Neural cell (in vitro differentiated cells): ENCODE measurements around the gene MYL7. TPM values are rescaled to one million over a fixed set of nuclear protein-coding genes. Genes with fewer than 3 reads are reported as not detected.

Source experiments
- H2AFZ ChIP-seq: fragments of 200-600, 300-800 bp; sonication (generic), shearing (Covaris generic); 2 replicates; pipeline ENCODE4 v1.6.0; 2014; ENCODE audit warnings: low read depth, mild to moderate bottlenecking, antibody characterized with exemption, low read length, moderate library complexity
- H3F3A ChIP-seq: fragments of 200-600 bp; shearing (Covaris generic); 2 replicates; pipeline ENCODE4 v1.6.1; 2016; ENCODE audit warnings: mild to moderate bottlenecking, moderate library complexity, mixed read lengths, antibody characterized with exemption, low read length; ENCODE audit not compliant: insufficient read depth, poor library complexity, severe bottlenecking
- H3K27ac ChIP-seq: fragments of 200-600, 300-800 bp; sonication (generic), shearing (Covaris generic); 2 replicates; pipeline ENCODE4 v1.5.1; 2014; ENCODE audit warnings: mild to moderate bottlenecking, low read length, moderate library complexity
- H3K27me3 ChIP-seq: fragments of 300-800, 200-600 bp; sonication (generic), shearing (Covaris generic); 2 replicates; pipeline ENCODE4 v1.6.0; 2014; ENCODE audit warnings: mild to moderate bottlenecking, low read depth, low read length, moderate library complexity; ENCODE audit not compliant: insufficient read depth
- H3K36me3 ChIP-seq: fragments of 300-800, 200-600 bp; sonication (generic), shearing (Covaris generic); 2 replicates; pipeline ENCODE4 v1.5.1; 2014; ENCODE audit warnings: mild to moderate bottlenecking, antibody characterized with exemption, low read length, moderate library complexity; ENCODE audit not compliant: insufficient read depth
- H3K4me2 ChIP-seq: fragments of 300-800, 200-600 bp; sonication (generic), shearing (Covaris generic); 2 replicates; pipeline ENCODE4 v1.6.0; 2014; ENCODE audit warnings: mild to moderate bottlenecking, low read length
- H3K4me3 ChIP-seq: fragments of 300-800, 200-600 bp; sonication (generic), shearing (Covaris generic); 2 replicates; pipeline ENCODE4 v1.5.1; 2014; ENCODE audit warnings: mild to moderate bottlenecking, low read length, moderate library complexity
- H3K79me2 ChIP-seq: fragments of 200-600 bp; shearing (Covaris generic); replicated peaks from 2 replicates; pipeline ENCODE4 v1.6.0; 2014; ENCODE audit warnings: mild to moderate bottlenecking, low read length, moderate library complexity; ENCODE audit not compliant: insufficient read depth
- H3K9ac ChIP-seq: fragments of 300-800, 200-600 bp; sonication (generic), shearing (Covaris generic); 2 replicates; pipeline ENCODE4 v1.6.1; 2016; ENCODE audit warnings: mild to moderate bottlenecking, low read length, mixed read lengths
- H3K9me2 ChIP-seq: fragments of 200-600 bp; shearing (Covaris generic); 2 replicates; pipeline ENCODE4 v1.6.1; 2016; ENCODE audit warnings: mild to moderate bottlenecking, low read length, mixed read lengths; ENCODE audit not compliant: insufficient read depth
- H3K9me3 ChIP-seq: fragments of 200-600, 300-800 bp; sonication (generic), shearing (Covaris generic); 2 replicates; pipeline ENCODE4 v1.6.1; 2016; ENCODE audit warnings: mild to moderate bottlenecking, mixed run types, low read length, moderate library complexity, mixed read lengths
- H4K20me1 ChIP-seq: fragments of 200-600 bp; shearing (Covaris generic); 2 replicates; pipeline ENCODE4 v1.6.1; 2016; ENCODE audit warnings: mild to moderate bottlenecking, mixed run types; ENCODE audit not compliant: insufficient read depth
- EP300 ChIP-seq: fragments of 450-650 bp; conservative IDR thresholded peaks from 2 replicates; pipeline ENCODE4 v1.6.1; 2014; ENCODE audit warnings: antibody characterized with exemption, mild to moderate bottlenecking, moderate library complexity; ENCODE audit not compliant: poor library complexity, severe bottlenecking
- EZH2 ChIP-seq: fragments of 200-600, 300-800 bp; shearing (Covaris generic), sonication (generic); IDR thresholded peaks from 2 replicates; pipeline ENCODE4 v1.6.1; 2014; ENCODE audit warnings: antibody characterized with exemption, low read length, borderline replicate concordance, mild to moderate bottlenecking; ENCODE audit not compliant: insufficient read depth, poor library complexity, severe bottlenecking
- MXI1 ChIP-seq: fragments of 450-650 bp; conservative IDR thresholded peaks from 2 replicates; pipeline ENCODE4 v1.6.1; 2014; ENCODE audit warnings: antibody characterized with exemption, mild to moderate bottlenecking; ENCODE audit not compliant: poor library complexity, severe bottlenecking
- POLR2AphosphoS5 ChIP-seq: IDR thresholded peaks from 2 replicates; pipeline ENCODE4 v1.6.1; 2012
- RAD21 ChIP-seq: fragments of 450-650 bp; conservative IDR thresholded peaks from 2 replicates; pipeline ENCODE4 v1.6.1; 2014; ENCODE audit warnings: antibody characterized with exemption, mild to moderate bottlenecking, moderate library complexity
- SMC3 ChIP-seq: fragments of 450-650 bp; conservative IDR thresholded peaks from 2 replicates; pipeline ENCODE4 v1.6.1; 2014; ENCODE audit warnings: antibody characterized with exemption, mild to moderate bottlenecking, moderate library complexity; ENCODE audit not compliant: poor library complexity
- TAF1 ChIP-seq: IDR thresholded peaks from 2 replicates; pipeline ENCODE4 v1.6.1; 2012; ENCODE audit warnings: low read depth
- polyA plus RNA-seq: library from polyadenylated mRNA; depleted of rRNA; stranded (reverse); fragments of >200 nt; gene quantifications from 2 replicates; pipeline ENCODE4 v1.2.3, GENCODE V29; 2014
- TF ChIP-seq, protein P1 (sequence below): fragments of 450-650 bp; IDR thresholded peaks from 2 replicates; pipeline ENCODE4 v1.5.1; 2014; ENCODE audit warnings: antibody characterized with exemption, mild to moderate bottlenecking, moderate library complexity; ENCODE audit not compliant: poor library complexity, severe bottlenecking
- TF ChIP-seq, protein P2 (sequence below): IDR thresholded peaks from 2 replicates; pipeline ENCODE4 v1.6.1; 2012; ENCODE audit warnings: borderline replicate concordance

Gene MYL7
- polyA plus RNA-seq, 1 donor from 2014 or later = 0.76 TPM

DNA sequence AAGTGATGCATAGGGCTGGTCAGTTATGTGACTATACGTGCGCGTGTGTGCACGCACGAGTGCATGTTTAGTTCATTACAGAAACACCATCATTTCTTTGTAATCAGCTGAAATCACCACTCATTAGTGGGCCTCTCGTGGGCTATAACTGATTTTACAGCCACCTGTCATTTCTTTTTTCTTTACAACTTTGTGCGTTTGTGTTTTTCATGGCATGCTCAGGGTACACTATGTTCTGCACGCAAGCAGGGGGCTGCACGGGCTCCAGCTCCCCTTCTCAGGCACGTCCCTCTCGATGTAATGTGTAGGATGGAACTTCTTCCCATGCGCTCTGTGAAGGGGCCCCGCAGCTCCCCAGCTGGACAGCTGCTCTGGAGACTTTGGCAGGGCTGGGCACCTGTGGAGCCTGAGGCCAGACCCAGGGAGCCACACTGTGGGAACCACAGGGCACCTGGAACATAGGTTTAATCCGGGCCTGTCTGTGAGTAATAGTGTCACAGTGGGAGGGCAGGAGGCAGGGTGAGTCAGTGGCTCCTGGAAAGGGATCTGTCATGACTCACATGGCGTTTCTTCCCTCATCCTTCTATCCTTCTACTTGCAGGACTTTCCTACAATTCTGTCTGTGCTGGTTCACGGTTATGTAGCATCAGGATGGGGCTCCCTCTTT lies 43.2 kb upstream of the MYL7 start:
- no peak overlapping the region for H2AFZ ChIP-seq
- H3K79me2 ChIP-seq = no peaks in the 10 kb centered on the region
- H3K9me2 ChIP-seq = no peaks in the 10 kb centered on the region
- H3F3A ChIP-seq = no peaks in the 10 kb centered on the region
- no peak overlapping the region for H3K9ac ChIP-seq
- no peaks in the 10 kb centered on the region for H3K9me3 ChIP-seq
- no peaks in the 10 kb centered on the region for H4K20me1 ChIP-seq
- no peaks in the 10 kb centered on the region for H3K27me3 ChIP-seq
- no peak overlapping the region for H3K4me3 ChIP-seq
- no peak overlapping the region for H3K27ac ChIP-seq
- TF ChIP-seq TAF1 (no peak), SMC3 (no peak), POLR2AphosphoS5 (no peak), EZH2 (no peak), MXI1 (no peak), EP300 (no peak), RAD21 (no peak)
- TF ChIP-seq, protein P1, sequence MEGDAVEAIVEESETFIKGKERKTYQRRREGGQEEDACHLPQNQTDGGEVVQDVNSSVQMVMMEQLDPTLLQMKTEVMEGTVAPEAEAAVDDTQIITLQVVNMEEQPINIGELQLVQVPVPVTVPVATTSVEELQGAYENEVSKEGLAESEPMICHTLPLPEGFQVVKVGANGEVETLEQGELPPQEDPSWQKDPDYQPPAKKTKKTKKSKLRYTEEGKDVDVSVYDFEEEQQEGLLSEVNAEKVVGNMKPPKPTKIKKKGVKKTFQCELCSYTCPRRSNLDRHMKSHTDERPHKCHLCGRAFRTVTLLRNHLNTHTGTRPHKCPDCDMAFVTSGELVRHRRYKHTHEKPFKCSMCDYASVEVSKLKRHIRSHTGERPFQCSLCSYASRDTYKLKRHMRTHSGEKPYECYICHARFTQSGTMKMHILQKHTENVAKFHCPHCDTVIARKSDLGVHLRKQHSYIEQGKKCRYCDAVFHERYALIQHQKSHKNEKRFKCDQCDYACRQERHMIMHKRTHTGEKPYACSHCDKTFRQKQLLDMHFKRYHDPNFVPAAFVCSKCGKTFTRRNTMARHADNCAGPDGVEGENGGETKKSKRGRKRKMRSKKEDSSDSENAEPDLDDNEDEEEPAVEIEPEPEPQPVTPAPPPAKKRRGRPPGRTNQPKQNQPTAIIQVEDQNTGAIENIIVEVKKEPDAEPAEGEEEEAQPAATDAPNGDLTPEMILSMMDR = no peak
- TF ChIP-seq, protein P2, sequence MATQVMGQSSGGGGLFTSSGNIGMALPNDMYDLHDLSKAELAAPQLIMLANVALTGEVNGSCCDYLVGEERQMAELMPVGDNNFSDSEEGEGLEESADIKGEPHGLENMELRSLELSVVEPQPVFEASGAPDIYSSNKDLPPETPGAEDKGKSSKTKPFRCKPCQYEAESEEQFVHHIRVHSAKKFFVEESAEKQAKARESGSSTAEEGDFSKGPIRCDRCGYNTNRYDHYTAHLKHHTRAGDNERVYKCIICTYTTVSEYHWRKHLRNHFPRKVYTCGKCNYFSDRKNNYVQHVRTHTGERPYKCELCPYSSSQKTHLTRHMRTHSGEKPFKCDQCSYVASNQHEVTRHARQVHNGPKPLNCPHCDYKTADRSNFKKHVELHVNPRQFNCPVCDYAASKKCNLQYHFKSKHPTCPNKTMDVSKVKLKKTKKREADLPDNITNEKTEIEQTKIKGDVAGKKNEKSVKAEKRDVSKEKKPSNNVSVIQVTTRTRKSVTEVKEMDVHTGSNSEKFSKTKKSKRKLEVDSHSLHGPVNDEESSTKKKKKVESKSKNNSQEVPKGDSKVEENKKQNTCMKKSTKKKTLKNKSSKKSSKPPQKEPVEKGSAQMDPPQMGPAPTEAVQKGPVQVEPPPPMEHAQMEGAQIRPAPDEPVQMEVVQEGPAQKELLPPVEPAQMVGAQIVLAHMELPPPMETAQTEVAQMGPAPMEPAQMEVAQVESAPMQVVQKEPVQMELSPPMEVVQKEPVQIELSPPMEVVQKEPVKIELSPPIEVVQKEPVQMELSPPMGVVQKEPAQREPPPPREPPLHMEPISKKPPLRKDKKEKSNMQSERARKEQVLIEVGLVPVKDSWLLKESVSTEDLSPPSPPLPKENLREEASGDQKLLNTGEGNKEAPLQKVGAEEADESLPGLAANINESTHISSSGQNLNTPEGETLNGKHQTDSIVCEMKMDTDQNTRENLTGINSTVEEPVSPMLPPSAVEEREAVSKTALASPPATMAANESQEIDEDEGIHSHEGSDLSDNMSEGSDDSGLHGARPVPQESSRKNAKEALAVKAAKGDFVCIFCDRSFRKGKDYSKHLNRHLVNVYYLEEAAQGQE = no peak
- no peaks in the 10 kb centered on the region for H3K36me3 ChIP-seq
- no peak overlapping the region for H3K4me2 ChIP-seq

- TF ChIP-seq EP300 (no peak), EZH2 (no peak), SMC3 (no peak), MXI1 (no peak), RAD21 (no peak), POLR2AphosphoS5 (no peak), TAF1 (no peak)
- TF ChIP-seq, protein P2 = no peak
- TF ChIP-seq, protein P1 = no peak
- H3K4me2 ChIP-seq = no peak overlapping the region
- no peak overlapping the region for H3K9ac ChIP-seq
- no peak overlapping the region for H3K27ac ChIP-seq
- no peaks in the 10 kb centered on the region for H3K9me3 ChIP-seq
- no peaks in the 10 kb centered on the region for H4K20me1 ChIP-seq
- H2AFZ ChIP-seq = no peak overlapping the region
- no peaks in the 10 kb centered on the region for H3K9me2 ChIP-seq
- H3K4me3 ChIP-seq = no peak overlapping the region
- H3K36me3 ChIP-seq = no peaks in the 10 kb centered on the region
- no peaks in the 10 kb centered on the region for H3F3A ChIP-seq
- H3K27me3 ChIP-seq = no peaks in the 10 kb centered on the region
- H3K79me2 ChIP-seq = no peaks in the 10 kb centered on the region
Observed at GRCh38 chr7:44183386-44183785, 42.3 kb upstream of the MYL7 start.
